GM19351 (cell line): ENCODE data around the gene STT3B.

ENCODE experiments used
- ATAC-seq: cut with Tn5 transposase; IDR thresholded peaks from one replicate; pipeline ENCODE4 v1.9.1; 2021; ENCODE audit warnings: mild to moderate bottlenecking, moderate library complexity; ENCODE audit not compliant: unreplicated experiment

Gene STT3B

DNA sequence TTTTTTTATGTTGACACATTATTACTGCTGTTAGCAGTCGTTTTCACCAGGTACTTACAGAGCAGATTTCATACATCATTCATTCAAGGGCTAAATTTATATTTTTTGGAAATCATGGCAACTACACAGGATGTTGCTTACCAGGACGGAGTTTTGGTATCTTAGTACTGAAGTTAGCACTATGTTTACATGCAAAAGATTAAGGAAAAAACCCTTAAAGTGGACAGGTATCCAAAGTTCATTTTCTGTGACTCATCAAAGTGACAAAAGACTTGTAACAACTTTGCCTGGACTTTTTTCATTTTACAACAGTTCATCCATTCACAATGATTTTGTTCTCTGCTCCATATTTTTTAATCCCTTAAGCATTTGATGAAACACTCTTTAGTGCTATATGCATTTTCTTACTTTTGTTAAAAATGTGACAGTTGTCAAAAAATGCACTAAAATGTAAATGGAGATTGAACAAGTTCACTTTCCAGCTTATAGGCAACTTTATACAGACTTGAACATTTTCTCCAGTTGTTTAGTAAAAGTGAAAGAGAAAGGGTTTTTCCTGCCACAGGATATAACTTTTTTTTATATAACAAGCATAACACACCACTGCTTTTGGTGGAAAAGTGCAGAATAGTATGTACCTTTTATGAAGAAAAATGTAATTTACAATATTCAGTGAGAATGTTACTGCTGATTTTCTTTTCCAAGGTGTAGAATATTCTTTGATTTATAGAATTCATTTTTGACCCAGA is 104.1 kb downstream of the STT3B start:
- no peak for ATAC-seq

GRCh38 chr3:31639828-31640227 is 107.1 kb downstream of the STT3B start:
- ATAC-seq, result no peak

- ATAC-seq, result no peak
These were observed 112.5 kb downstream of the STT3B start for GRCh38 chr3:31645256-31645655.

DNA sequence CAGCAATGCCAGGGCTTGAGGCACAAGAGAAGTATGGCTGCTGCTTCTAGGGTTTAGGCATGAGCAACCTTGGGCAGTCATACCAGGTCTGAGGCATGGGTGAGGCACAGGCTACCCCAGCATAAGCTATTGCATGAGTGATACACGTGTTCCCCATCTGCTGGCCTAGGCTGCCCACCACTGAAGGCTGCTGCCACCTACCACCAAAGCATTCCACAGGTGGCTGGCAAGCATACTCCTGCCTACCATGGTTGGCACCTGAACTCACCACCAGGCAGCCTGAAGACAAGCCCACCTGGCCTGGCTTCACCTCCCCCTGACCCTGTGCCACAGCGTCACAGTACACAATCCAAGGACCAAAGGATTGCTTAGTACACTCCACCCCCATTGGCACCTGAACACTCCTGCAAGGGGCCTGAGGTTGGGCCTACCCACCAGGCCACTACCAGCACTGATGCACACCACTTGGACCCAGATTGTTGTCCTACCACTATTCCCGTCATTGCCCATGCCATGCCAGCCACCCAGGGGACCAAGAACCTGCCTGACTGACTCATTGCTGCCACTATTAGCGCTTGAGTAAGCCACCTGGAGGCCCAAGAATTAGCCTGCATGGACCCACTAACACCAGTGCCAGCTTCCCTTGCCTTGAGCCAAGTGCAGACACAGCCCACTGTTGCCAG is 115.7 kb downstream of the STT3B start:
- no peak for ATAC-seq

- no peak for ATAC-seq
These were observed 119.6 kb downstream of the STT3B start for GRCh38 chr3:31652296-31652695.

DNA sequence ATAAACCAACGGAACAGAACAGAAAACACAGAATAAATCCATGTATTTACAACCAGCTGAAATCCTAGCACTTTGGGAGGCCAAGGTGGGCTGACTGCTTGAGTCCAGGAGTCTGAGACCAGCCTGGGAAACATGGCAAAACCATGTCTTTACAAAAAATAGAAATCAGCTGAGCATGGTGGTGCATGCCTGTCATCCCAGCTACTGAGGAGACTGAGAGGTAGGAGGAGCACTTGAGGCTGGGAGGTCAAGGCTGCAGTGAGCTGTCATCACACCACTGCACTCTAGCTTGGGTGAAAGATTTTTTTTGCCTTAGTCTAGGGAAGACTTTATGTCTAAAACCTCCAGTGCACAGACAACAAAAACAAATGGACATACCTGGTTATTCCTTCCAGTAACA is 120.7 kb downstream of the STT3B start:
- no peak for ATAC-seq

GRCh38 chr3:31654998-31655397 is 122.3 kb downstream of the STT3B start:
- ATAC-seq, result no peak

DNA sequence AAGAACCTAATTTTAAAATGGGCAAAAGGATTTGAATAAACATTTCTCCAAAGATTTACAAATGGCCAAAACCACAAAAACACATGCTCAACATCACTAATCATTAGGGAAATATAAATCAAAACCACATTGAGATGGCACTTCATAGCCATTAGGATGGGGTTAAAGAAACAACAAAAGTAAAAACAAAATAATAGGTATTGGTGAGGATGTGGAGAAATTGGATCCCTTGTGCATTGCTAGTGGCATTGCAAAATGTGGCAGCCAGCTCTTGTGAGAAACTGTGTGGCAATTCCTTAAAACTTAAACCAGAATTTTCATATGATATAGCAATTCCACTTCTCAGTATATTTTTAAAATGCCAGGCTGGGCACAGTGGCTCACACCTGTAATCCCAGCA is 126.5 kb downstream of the STT3B start:
- no peak for ATAC-seq

- ATAC-seq, result no peak
These were observed 128.6 kb downstream of the STT3B start for GRCh38 chr3:31661286-31661685.

GRCh38 chr3:31661993-31662670 is 129.4 kb downstream of the STT3B start:
- ATAC-seq, result no peak

DNA sequence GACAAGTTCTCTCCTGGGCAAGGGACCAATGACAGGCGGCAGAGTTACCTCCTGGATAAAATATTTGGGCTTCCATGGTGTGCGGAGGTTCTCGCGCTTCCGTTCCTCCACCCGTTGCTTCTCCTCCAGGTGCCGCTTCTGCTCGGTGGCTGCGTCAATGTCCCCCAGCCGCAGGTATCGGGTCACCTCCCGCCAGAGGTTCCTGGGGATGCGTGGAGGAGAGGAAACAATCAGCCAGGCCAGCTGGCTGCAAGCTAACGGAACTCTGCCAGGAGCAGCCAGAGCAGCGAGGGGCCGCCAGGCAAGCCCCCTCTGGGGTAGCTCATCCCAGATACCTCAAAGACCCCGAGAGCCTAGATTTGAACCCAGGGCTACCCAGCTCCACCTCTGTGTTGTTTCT is 131.3 kb downstream of the STT3B start:
- ATAC-seq, result no peak

- ATAC-seq, result no peak
These were observed 134.9 kb downstream of the STT3B start for GRCh38 chr3:31667582-31667981.

DNA sequence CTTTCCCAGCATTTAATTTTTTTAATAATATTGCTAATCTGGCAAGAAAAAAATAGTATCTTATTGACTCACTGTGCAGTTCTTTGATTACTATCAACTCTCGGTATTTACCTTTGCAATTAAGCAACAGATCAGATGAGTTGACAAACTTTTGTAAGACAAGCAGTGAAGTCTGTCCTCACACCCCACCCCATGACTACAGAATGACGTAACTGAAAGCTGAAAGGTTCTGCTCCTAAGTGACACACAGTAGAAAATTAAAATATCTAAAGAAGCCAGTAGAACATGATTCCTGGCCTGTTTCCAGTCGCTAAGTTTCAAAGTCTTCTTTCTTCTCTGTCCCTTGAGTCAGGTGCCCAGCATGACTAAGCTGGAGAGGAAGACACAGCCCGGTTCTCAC is 135.5 kb downstream of the STT3B start:
- ATAC-seq, result no peak

GRCh38 chr3:31670136-31670535 is 137.4 kb downstream of the STT3B start:
- ATAC-seq, result no peak

GRCh38 chr3:31670722-31671121 is 138.0 kb downstream of the STT3B start:
- ATAC-seq, result no peak

- no peak for ATAC-seq
These were observed 138.7 kb downstream of the STT3B start for GRCh38 chr3:31671451-31671850.

GRCh38 chr3:31671976-31672375 is 139.3 kb downstream of the STT3B start:
- ATAC-seq, result no peak

- no peak for ATAC-seq
These were observed 141.2 kb downstream of the STT3B start for GRCh38 chr3:31673950-31674349.

DNA sequence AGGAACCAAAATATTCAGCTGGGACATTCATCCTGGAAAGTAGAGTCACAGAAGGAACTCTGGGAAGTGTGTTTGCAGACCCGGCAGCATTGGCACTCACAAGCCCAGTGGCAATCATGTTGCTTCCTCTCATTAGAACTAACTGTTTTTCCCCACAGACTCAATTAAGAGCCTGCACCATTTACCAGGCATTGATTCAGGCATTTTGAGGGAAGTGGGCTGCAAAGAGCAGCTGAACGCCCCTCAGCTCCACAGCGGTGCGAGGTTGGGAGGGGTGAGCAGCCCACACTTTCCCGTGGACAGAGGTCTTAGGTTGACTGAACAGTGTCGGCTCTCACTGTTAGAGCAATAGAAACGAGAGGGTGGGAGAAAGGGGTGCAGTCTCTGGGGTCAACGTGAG is 143.8 kb downstream of the STT3B start:
- no peak for ATAC-seq

GRCh38 chr3:31680072-31680870 is 147.5 kb downstream of the STT3B start:
- ATAC-seq, result no peak
